Peyer's patch (tissue), 4 donors: ENCODE data around the gene ARPP21.
"Not testable (repeated sequence)": the region's sequence is repeated elsewhere in the genome, so short reads cannot be mapped to it uniquely, and the experiment has no call there.

Experiments
- POLR2A ChIP-seq, 2 donors: fragments of 450-650 bp; IDR thresholded peaks; one replicate each; pipeline ENCODE4 v1.5.1; 2017; ENCODE audit warnings: antibody characterized with exemption in 2 of 2, mild to moderate bottlenecking in 2 of 2, moderate library complexity in 2 of 2
- TF ChIP-seq, protein P1 (sequence below), 6 experiments: fragments of 450-650 bp in 4 of 6; fragments of 200-600 bp in 2 of 6; sonication (generic) in 1 of 6; IDR thresholded peaks; one replicate each; pipeline ENCODE4 v1.5.1; 2017 to 2019; ENCODE audit warnings: antibody characterized with exemption in 6 of 6, mild to moderate bottlenecking in 3 of 6, moderate library complexity in 1 of 6

DNA sequence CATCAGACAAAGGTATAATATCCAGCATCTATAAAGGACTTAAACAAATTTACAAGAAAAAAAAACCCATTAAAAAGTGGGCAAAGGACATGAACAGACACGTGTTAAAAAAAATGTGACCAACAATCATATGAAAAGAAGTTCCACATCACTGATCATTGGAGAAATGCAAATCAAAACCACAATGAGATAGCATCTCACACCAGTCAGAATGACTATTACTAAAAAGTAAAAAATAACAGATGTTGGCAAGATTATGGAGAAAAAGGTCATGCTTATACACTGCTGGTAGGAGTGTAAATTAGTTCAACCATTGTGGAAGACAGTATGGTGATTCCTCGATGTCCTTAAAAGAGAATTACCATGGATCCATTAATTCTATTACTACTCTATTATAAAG, 19.1 kb upstream of the ARPP21 start:
- TF ChIP-seq, protein P1, sequence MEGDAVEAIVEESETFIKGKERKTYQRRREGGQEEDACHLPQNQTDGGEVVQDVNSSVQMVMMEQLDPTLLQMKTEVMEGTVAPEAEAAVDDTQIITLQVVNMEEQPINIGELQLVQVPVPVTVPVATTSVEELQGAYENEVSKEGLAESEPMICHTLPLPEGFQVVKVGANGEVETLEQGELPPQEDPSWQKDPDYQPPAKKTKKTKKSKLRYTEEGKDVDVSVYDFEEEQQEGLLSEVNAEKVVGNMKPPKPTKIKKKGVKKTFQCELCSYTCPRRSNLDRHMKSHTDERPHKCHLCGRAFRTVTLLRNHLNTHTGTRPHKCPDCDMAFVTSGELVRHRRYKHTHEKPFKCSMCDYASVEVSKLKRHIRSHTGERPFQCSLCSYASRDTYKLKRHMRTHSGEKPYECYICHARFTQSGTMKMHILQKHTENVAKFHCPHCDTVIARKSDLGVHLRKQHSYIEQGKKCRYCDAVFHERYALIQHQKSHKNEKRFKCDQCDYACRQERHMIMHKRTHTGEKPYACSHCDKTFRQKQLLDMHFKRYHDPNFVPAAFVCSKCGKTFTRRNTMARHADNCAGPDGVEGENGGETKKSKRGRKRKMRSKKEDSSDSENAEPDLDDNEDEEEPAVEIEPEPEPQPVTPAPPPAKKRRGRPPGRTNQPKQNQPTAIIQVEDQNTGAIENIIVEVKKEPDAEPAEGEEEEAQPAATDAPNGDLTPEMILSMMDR (IDR thresholded peaks at IDR 0.05) = not testable (repeated sequence)
- TF ChIP-seq POLR2A (IDR thresholded peaks at IDR 0.05) = not testable (repeated sequence)
